Measurements from ENCODE around the gene PGM5.
"Not testable (repeated sequence)": the region's sequence is repeated elsewhere in the genome, so short reads cannot be mapped to it uniquely, and the experiment has no call there.

The PGM5 gene

GRCh38 chr9:68356380-68357118, at the start of gene PGM5:
Gene PGM5 (plus strand): TSS chr9:68356611. CDS start chr9:68357128, 517 bp downstream.
- CTCF ChIA-PET; POLR2A ChIA-PET; H3K4me1 ChIP-seq (ENCODE audit: control insufficient read depth, insufficient read depth, low read length); H3K36me3 ChIP-seq (ENCODE audit: control insufficient read depth in 2 of 2, insufficient read depth in 1 of 2, low read length in 2 of 2); H3K27ac ChIP-seq (ENCODE audit: extremely low read depth, low read depth, low read length); H3K9me3 ChIP-seq (ENCODE audit: control insufficient read depth, insufficient read depth, low read depth, low read length): not testable (repeated sequence)
- peak within 1 kb of the TSS; percentile 57 for H3K4me3 ChIP-seq (ENCODE audit: low read depth, low read length)
- TF ChIP-seq KLF8 (tag by site-specific recombination; IDR thresholded peaks at IDR 0.05): peak; percentile 42; the same call in 1 of the 2 replicates
- TF ChIP-seq ZBTB17 (tag by site-specific recombination; IDR thresholded peaks at IDR 0.05): peak; percentile 76
- TF ChIP-seq ZNF341 (tag by site-specific recombination; IDR thresholded peaks at IDR 0.05; ENCODE audit: low read depth): peak; percentile 43; the same call in 1 of the 2 replicates
- TF ChIP-seq SP3 (tag by site-specific recombination; IDR thresholded peaks at IDR 0.05): peak; percentile 59
- TF ChIP-seq PRDM1 (tag by site-specific recombination; IDR thresholded peaks at IDR 0.05): 0 out of 2 replicates have a peak, but pooled peaks have one; percentile 9
- peak; percentile 95 for TF ChIP-seq ZBTB20 (tag by site-specific recombination; IDR thresholded peaks at IDR 0.05)
- TF ChIP-seq KLF9 (tag by site-specific recombination; IDR thresholded peaks at IDR 0.05; ENCODE audit: low read depth): peak; percentile 38; the same call in 1 of the 2 replicates
- TF ChIP-seq PATZ1 (tag by site-specific recombination; IDR thresholded peaks at IDR 0.05): 0 out of 2 replicates have a peak, but pooled peaks have one; percentile 20
- TF ChIP-seq, protein P1, sequence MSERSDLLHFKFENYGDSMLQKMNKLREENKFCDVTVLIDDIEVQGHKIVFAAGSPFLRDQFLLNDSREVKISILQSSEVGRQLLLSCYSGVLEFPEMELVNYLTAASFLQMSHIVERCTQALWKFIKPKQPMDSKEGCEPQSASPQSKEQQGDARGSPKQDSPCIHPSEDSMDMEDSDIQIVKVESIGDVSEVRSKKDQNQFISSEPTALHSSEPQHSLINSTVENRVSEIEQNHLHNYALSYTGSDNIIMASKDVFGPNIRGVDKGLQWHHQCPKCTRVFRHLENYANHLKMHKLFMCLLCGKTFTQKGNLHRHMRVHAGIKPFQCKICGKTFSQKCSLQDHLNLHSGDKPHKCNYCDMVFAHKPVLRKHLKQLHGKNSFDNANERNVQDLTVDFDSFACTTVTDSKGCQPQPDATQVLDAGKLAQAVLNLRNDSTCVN (tag by site-specific recombination; optimal IDR thresholded peaks at IDR 0.05): peak; percentile 71
- TF ChIP-seq, protein P2, sequence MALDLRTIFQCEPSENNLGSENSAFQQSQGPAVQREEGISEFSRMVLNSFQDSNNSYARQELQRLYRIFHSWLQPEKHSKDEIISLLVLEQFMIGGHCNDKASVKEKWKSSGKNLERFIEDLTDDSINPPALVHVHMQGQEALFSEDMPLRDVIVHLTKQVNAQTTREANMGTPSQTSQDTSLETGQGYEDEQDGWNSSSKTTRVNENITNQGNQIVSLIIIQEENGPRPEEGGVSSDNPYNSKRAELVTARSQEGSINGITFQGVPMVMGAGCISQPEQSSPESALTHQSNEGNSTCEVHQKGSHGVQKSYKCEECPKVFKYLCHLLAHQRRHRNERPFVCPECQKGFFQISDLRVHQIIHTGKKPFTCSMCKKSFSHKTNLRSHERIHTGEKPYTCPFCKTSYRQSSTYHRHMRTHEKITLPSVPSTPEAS (tag by site-specific recombination; IDR thresholded peaks at IDR 0.05): peak; percentile 53; the same call in 1 of the 2 replicates
- TF ChIP-seq KLF1 (tag by site-specific recombination; IDR thresholded peaks at IDR 0.05): peak; percentile 34; the same call in 1 of the 2 replicates
- TF ChIP-seq ZNF335 (tag by site-specific recombination; conservative IDR thresholded peaks at IDR 0.05): peak; percentile 67
- peak; percentile 88 for TF ChIP-seq ZBTB8A (tag by site-specific recombination; IDR thresholded peaks at IDR 0.05)

- H3K4me3 ChIP-seq (ENCODE audit: low read depth, low read length); CTCF ChIA-PET; POLR2A ChIA-PET; H3K36me3 ChIP-seq (ENCODE audit: control insufficient read depth in 2 of 2, insufficient read depth in 1 of 2, low read length in 2 of 2); H3K27ac ChIP-seq (ENCODE audit: extremely low read depth, low read depth, low read length); H3K9me3 ChIP-seq (ENCODE audit: control insufficient read depth, insufficient read depth, low read depth, low read length); H3K4me1 ChIP-seq (ENCODE audit: control insufficient read depth, insufficient read depth, low read length): not testable (repeated sequence)
Observed at GRCh38 chr9:68307127-68307526, 49.3 kb upstream of the PGM5 start.

GRCh38 chr9:68307654-68308053, 48.8 kb upstream of the PGM5 start:
- POLR2A ChIA-PET; H3K4me3 ChIP-seq (ENCODE audit: low read depth, low read length); CTCF ChIA-PET; H3K27ac ChIP-seq (ENCODE audit: extremely low read depth, low read depth, low read length); H3K4me1 ChIP-seq (ENCODE audit: control insufficient read depth, insufficient read depth, low read length); H3K36me3 ChIP-seq (ENCODE audit: control insufficient read depth in 2 of 2, insufficient read depth in 1 of 2, low read length in 2 of 2); H3K9me3 ChIP-seq (ENCODE audit: control insufficient read depth, insufficient read depth, low read depth, low read length): not testable (repeated sequence)

GRCh38 chr9:68311208-68311607, 45.2 kb upstream of the PGM5 start:
- H3K27ac ChIP-seq (ENCODE audit: extremely low read depth, low read depth, low read length); POLR2A ChIA-PET; H3K36me3 ChIP-seq (ENCODE audit: control insufficient read depth in 2 of 2, insufficient read depth in 1 of 2, low read length in 2 of 2); H3K4me3 ChIP-seq (ENCODE audit: low read depth, low read length); H3K4me1 ChIP-seq (ENCODE audit: control insufficient read depth, insufficient read depth, low read length); CTCF ChIA-PET; H3K9me3 ChIP-seq (ENCODE audit: control insufficient read depth, insufficient read depth, low read depth, low read length): not testable (repeated sequence)

- H3K4me1 ChIP-seq (ENCODE audit: control insufficient read depth, insufficient read depth, low read length); H3K4me3 ChIP-seq (ENCODE audit: low read depth, low read length); H3K36me3 ChIP-seq (ENCODE audit: control insufficient read depth in 2 of 2, insufficient read depth in 1 of 2, low read length in 2 of 2); H3K9me3 ChIP-seq (ENCODE audit: control insufficient read depth, insufficient read depth, low read depth, low read length); CTCF ChIA-PET; POLR2A ChIA-PET; H3K27ac ChIP-seq (ENCODE audit: extremely low read depth, low read depth, low read length): not testable (repeated sequence)
Observed at GRCh38 chr9:68318209-68318608, 38.2 kb upstream of the PGM5 start.

DNA sequence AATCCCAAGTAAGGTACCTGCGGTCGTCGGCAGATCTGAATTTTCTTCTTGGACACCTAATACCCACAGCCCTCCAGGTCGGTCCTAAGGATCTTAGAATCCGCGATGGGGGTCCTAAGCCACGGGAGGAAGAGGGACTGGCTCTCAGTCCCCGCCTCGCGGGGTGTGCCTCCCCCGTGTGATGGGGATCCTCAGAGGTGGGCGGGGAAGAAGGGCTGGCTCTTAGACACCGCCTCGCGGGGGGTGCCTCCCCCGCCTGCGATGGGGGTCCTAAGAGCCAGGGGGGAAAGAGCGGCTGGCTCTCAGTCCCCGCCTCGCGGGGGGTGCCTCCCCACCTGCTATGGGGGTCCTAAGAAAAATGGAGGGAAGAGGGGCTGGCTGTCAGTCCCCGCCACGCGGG, 32.7 kb upstream of the PGM5 start:
- H3K27ac ChIP-seq (ENCODE audit: extremely low read depth, low read depth, low read length); H3K4me1 ChIP-seq (ENCODE audit: control insufficient read depth, insufficient read depth, low read length); CTCF ChIA-PET; H3K4me3 ChIP-seq (ENCODE audit: low read depth, low read length); POLR2A ChIA-PET; H3K9me3 ChIP-seq (ENCODE audit: control insufficient read depth, insufficient read depth, low read depth, low read length); H3K36me3 ChIP-seq (ENCODE audit: control insufficient read depth in 2 of 2, insufficient read depth in 1 of 2, low read length in 2 of 2): not testable (repeated sequence)

DNA sequence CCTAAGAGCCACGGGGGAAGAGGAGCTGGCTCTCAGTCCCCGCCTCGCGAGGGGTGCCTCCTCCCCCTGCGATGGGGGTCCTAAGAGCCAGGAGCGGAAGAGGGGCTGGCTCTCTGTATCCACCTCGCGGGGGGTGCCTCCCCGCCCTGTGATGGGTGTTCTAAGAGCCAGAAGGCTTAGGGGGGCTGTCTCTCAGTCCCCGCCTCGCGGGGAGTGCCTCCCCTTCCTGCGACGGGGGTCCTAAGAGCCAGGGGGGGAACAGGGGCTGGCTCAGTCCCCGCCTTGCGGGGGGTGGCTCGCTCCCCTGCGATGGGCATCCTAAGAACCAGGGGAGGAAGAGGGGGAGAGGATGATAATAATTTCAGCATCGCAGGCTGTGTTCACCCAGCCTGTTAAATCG, 31.9 kb upstream of the PGM5 start:
- CTCF ChIA-PET; POLR2A ChIA-PET; H3K27ac ChIP-seq (ENCODE audit: extremely low read depth, low read depth, low read length); H3K9me3 ChIP-seq (ENCODE audit: control insufficient read depth, insufficient read depth, low read depth, low read length); H3K4me3 ChIP-seq (ENCODE audit: low read depth, low read length); H3K36me3 ChIP-seq (ENCODE audit: control insufficient read depth in 2 of 2, insufficient read depth in 1 of 2, low read length in 2 of 2); H3K4me1 ChIP-seq (ENCODE audit: control insufficient read depth, insufficient read depth, low read length): not testable (repeated sequence)
